ENCODE measurements around the gene IGSF21.

Gene IGSF21

DNA sequence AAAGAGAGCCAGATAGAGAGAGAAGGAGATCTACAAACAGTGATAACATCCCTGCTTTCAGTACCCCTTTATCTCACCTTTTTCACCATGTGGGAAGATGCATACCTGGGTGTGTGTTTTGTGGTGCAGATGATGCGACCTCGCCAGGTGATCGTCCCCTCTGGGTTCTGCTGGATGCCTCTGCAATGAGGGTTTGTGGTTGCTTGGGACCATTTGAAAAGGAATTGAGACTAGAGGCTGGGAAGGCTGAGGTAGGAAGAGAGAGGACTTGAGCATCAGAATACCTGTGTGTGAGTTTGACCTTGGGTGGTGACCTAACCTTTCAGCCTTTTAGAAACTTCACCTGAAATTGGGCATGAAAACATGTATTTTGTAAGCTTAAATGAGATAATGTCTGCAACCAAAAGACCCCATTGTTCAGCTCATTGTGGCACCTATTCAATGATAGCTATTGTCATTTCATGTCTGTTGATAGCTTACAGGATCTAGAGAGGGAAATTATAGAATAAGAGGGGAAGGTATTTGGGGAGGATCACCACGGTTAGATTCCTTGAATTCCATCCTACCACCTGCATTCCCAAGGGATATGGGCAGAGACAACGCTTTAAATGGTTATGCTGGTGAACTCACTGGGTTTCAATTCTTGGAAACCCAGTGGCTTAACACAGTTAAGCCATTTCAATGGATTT lies 125.7 kb downstream of the IGSF21 start:
- DNase-seq: no peak

DNA sequence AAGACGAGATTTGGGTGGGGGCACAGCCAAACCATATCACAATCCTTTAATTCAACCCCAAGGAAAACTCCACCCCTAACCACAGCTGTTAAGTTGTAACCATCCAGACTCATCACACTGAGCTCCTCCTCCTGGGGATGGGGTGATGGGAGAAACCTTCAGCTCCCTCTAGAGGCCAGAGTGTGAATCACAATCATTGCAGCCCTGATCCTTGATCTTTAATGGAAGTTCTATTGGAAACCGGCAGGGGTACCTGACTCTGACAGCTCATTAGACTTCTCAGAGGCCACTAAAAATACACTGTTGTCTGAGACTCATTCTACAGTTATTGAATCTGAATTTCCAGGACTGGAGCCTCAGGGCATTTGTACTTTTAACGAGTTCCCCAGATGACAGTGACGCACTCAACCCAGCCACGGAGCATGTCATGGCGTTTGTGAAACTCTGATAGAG lies 127.2 kb downstream of the IGSF21 start:
- no peak for DNase-seq

DNA sequence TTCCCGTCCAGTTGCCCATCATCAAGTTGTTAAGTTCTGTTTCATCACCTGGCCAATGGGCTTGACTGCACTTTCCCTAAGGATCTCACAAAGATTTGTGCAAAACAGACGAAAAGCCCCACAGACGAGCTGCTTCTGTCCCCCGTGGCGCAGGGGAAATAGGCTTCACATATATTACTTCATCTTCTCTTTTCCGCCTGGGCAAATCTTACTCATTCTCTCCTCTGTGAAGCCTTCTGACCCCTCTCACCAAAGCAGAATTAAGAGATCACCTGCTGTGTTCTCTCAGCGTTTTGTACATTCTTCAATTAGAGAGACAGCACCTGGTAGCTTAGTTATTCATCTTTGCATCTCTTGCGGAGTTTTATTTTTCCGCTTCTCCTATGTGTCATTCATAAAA lies 129.8 kb downstream of the IGSF21 start:
- DNase-seq: no peak

DNA sequence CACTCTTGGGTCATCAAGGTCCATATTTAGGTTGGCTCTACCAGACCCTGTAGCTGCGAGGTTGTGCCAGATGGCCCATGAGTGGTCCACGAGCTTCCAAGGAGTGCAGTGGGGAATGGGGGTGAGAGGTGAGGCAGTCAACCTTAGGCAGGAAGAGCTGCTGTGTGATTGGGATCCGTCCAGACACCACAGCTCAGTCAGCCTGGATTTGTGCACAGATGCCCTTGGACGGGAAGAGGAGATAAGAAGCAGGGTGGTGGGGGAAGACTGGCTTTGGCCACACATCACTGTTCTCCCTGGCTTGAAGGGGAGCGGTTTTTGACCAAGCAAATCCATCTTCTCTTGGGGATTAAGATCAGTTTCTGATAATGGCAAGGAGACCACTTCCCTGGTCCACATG lies 130.6 kb downstream of the IGSF21 start:
- DNase-seq: no peak

DNA sequence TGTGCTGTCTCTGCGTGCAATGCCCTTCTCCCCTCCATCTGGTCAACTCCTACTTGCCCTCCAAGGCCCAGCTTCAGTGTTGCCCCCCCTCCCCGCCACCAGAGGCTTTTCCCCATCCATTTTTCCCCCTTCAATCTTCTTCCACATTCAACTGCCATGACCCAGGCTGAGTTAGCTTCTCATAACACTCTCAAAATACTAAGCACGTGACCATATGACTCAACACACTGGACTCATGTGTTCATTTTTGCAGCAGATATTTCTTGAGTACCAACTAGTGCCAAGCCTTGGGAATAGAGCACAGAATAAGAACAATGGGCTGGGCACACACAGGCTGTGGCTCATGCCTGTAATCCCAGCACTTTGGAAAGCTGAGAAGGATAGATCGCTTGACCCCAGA lies 132.1 kb downstream of the IGSF21 start:
- DNase-seq: no peak

DNA sequence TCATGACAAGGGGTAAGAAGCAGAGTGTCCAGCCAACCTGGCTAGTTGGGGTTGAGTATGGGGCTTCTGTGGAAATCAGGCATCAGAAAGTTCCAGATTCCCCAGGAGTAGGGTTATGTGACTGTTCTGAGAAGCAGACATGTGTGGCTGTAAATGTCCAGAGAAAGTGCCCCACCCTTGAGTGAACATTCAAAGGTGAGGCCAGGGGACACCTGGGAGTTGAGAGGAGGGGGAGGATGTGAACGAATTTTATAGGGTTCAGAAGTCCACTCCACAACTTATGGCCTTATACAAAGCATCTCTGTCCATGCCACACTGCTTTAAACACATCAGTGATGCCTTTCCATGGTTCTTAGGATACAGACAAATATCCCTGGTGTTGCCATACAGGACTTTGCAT lies 133.3 kb downstream of the IGSF21 start:
- DNase-seq: no peak

DNA sequence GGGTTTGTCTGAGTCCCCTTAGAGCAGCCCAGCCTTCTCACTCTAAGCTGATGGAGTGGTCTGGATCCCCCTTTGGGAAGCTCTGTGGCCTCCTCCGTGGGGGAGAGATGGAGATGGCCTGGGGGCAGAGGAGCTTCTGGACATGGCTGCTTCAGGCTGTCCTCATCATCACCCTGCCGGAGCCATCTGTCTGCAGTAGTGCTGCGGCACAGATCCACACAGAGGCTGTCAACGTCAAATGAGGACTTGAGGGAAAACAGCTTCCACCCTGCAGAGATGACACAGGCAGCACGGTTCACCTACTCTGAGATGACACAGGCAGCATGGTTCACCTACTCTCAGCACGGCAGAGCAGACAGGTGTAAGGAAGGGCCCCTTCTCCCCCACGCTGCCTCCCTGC lies 134.3 kb downstream of the IGSF21 start:
- DNase-seq: no peak

DNA sequence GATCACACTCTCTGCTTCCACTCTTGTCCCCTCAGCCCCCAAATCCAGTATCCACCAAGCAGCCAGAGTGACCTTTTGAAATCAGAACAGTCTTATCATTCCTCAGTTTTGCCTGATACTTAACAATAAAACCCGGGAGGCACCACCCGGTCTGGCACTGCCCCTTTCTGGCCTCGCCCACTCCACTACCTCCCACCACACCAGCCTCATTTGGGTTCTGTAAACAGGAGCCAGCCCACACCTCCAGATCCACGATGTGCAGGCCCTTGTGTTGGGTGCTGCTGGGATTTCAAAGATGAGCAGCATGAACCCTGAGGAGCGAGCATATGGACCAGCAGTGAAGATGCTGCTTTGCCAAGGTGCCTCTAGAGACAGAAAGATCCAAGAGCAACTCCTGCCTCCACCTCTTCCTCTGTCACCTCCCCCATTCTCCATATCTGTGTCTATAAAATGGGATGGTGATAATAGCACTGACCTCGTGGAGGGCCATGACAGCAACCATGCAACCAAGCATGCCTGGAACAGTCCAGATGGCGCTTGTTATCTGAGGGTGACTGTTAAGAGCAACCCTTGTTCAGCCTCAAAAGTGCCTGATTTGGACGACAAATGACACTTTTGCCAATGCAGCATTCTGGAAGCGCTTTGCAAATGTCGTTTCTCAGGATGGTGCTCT lies 136.0 kb downstream of the IGSF21 start:
- DNase-seq: no peak

DNA sequence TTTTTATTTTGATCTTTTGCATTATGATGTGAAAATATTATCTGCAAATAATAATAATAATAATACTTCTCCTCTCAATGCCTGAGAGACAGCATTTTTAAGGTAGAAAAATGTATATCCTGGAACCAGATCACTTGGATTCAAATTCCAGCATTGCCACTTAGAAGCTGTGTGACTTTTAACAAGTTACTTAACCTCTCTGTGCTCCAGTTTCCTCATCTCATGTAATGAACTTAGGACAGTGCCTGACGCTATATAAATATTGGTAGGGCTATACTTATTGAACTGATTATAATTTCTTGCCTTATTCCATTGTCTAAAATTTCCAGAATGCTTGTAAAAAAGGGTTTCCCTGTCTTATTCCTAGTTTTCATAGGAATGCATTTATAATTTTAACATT lies 137.2 kb downstream of the IGSF21 start:
- no peak for DNase-seq

DNA sequence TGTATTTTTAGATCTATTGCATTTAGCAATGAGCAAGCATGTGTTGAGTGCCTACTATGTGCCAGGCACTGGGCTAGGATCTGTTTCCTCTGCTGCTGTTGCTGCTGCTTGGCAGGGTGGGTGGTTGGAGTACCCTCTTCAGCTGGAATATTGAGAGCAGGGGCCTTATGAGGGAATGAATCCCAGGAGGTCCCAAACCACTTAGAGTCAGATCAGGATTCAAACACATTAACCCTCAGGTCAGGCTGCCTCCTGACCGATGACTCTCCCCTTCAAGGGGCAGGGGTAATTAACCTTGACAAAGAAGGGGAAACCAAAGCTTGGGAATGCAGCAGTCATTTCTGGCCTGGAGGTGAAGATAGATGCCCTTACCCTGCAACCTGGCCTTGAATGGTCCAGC lies 138.0 kb downstream of the IGSF21 start:
- no peak for DNase-seq

DNA sequence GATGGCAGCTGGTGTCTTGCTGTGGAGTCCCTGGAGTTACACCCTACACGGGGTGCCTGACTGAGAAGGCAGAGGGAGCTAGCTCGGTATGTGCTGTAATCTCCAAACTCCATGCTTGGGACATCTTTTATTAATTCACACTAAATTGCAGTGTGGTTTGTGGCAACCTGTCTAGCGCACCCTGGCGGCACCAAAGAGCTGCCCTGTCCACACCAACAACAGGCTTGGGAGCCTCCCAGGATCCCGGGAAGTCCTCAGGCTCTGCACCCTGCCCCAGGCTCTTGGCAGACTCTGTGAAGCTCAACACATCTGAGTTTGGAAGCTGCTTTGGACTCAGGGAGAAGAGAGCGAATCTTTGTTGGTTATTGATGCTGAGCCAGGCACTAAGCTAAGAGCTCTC lies 138.9 kb downstream of the IGSF21 start:
- DNase-seq: no peak

DNA sequence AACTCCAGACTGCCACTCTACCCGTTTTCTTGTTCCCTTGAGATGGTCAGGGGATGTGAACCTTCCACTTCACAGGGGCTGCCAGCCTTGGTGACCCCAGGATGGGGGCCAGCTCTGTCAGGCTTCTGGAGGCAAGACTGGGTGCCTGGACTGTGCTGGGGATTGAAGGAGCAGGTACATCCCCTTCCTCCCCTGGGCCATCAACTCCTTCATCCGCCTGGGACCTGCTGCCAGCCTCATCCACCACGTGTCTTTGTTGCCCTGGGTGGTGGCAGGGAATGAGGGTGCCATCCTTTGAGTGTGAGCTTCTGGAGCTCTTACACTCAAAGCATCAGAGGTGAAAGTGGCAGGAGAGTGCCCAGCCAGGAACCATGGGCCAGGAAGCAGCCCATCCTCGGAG lies 139.6 kb downstream of the IGSF21 start:
- DNase-seq: no peak

DNA sequence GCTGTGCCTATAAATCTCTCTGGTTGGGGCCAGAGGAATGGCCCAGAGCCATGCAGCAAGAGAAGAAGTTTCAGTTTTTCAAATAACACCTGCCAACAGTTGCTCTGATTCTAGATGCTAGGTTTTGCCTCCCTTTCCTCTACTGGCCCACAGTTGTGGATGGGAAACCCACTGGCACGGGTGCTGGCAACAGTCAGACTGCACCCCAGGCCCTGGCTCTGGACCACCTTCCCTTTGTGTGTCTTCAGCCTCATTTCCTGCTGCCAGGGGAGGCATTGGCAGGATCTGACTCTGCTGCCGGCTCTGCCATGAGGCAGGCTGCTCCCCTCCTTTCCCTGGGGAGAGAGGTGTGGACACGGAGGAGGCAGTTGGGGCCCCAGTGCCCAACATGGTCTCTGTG lies 142.0 kb downstream of the IGSF21 start:
- no peak for DNase-seq

DNA sequence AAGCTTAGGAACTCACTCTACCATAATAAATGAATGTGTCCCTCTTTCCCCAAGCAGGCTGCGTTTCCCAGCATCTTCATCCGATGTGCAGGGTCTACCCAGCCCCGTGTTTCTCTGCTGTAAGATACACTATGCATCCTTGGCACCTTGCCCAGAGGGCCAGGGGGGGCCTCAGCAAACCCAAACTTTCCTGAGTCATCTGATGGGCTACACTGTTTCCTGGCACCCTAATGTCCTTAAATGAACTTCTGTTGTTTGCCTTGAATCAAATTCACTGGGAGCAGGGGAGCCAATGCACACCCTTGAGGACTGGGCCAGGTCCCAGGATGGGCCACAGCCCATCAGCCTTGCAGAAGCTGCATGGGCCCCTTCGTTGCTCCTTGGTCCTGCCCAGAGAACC lies 145.5 kb downstream of the IGSF21 start:
- DNase-seq: no peak

DNA sequence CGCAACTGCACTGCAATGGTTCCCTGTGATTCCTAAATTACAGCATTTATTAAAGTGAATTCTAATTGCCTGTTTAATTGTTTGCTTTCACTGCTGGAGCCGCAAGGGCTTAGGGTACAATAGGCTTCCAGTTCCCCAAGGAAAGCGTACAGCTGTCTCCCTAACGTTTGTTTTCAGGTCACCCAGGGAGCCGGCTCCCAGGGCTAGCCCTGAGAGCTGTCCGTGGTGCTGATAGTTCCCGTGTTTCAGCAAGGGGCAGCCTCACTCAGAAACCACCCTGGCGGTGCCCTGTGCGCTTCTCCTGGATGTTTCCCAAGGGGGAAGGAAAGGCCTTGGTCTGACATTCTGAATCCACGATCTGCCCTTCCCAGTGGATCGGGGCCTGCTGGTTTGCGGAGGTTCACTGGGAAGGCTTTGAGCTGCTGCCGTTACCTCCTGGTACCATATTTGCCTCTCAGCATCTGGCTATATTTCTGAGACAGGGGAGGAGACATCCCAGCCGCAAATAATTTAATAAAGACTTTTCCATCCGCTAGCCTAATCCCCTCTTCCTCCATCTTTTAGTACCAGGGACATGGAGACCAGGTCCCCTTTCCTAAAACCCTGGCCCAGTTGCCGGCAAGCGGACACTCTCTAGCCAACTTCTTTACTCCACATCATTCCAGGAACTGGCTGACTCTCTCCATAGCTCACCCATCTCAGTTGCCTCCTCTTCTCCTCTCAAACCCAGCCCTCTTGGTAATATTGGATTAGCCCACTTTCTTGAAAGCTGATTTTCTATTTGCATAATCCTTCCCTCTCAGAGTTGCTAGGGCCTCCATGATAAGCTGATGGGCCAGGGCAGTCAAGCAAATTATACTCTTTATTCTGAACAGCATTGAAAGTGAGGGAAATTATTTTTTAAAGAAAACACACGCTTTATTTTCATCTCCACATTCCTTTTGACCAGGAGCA lies 149.0 kb downstream of the IGSF21 start:
- peak in 1 of 2 experiments; percentile 2 for DNase-seq

DNA sequence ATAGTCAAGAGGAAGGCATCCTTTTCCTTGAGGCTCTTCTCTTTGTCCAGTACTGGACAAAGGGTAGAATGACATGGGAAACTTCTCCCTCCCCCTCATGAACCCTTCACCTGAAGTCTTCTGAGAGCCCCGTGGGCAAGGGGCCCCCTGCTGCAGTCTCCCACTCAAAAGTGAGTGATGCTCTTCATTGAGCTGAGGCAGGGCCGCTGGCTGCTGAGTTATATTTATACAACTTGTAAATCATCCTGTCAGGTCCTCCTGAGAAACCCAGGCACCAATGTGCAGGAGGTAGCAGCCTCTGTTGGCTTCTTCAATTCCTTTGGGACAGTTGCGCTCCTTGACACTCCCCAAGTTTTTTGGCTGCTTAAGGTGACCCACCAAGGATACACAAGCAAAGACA lies 150.2 kb downstream of the IGSF21 start:
- DNase-seq: no peak

DNA sequence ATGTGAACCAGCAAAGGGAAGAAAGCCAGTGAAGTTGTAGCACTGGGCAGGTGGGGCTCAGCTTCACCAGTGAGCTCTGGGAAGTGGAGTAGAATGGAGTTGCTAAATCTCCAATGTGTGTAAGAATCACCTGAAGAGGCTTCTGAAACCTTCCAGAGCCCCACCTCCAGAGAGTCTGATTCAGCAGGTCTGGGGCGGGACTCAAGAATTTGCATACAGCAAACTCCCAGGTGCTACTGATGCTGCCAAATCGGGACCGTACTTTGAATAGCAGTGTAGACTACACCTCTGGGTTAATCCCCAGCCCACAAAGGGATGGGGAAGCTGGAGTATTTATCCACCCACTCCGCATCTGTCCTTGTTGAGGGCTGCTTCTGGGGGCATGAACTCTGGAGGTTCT lies 154.3 kb downstream of the IGSF21 start:
- no peak for DNase-seq

DNA sequence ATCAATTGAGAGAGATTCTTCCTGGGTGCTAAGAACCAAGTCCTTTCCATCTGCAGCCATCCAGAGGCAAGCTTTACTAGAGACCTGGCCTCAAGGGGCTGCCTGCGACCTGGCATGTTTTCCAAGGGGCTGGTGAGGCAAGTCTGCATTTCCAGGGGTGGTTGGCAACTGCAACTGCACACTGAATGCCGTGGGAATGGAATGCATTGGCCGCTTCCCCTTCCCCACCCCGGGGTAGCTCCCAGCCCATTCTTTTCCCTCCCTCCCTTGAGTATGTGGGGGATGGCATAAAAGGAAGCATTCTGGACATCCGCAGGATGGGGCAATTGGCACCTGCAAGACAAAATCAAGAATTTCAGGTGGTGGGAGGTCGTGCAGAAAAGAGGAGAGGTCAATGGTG lies 155.1 kb downstream of the IGSF21 start:
- DNase-seq: no peak

DNA sequence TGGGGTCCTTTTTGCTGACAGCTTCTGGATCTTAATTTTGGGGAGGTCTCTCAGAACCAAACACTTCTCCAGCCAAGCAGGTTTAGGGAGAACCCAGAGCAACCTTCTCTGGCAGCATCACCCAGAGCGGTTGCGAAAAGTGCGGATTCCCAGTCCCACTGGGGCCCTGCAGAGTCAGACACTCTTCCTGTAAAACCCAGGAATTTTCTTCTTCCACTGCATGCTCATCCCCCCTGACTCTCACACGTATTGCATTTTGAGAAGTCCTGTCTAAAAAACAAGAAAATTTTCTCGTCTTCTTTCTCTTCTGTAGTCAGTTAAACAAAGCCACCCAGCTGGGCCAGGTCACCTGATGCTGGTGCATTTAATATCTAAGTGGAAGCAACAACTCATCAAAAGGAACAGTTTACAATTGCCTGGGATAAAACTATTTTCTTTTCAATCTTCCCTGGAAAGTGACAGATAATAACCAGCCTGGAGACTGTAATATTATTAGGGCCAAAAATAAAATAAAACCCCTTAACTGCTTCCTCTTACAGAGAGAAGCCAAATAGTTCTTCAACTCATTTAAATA lies 156.0 kb downstream of the IGSF21 start:
- no peak for DNase-seq

DNA sequence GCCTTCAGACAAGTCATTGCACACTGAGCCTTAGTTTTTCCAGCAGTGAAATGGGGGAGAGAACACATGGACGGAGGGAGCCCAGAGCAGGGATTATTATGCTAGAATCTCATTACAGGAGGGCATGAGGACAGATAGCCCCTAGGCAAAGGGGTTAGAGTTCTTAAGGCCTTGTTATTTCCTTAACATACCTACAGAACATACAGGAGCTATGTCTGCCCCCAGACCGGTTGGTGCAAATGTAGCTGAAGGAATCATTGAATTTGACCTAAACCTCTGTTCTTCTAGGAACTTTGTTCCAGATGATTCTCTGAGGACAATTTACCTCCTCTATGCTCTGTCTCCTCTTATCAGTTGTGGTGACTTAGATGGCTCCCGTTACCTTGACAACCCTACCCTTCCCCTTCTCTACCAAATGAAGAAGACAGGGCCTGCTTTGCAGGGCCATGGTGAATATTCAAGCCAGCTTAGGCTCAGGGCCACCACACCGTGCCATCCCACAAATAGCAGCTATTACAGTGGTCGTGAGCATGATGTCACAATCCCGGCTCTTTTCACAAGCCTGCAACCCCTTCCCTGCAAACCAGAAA lies 156.9 kb downstream of the IGSF21 start:
- no peak for DNase-seq

DNA sequence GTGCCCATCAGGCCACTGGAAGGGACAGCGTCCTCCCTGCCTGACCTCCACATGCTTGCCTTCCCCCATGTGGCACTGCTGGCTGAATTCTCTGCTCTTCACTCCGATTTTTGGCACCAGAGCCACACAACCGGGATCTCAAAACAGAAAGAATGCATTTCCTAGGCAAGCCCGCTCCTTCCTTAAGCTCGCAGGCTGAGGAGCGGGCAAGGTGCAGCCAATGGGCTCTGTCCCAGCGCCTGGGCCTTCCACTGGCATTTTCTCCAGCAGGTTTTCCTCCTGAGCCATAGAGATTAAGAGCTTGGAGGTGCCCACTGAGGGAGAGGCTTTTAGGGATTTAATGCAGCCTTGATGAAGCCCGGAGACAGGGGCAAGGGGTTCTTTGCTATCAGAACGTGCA lies 158.0 kb downstream of the IGSF21 start:
- no peak for DNase-seq

DNA sequence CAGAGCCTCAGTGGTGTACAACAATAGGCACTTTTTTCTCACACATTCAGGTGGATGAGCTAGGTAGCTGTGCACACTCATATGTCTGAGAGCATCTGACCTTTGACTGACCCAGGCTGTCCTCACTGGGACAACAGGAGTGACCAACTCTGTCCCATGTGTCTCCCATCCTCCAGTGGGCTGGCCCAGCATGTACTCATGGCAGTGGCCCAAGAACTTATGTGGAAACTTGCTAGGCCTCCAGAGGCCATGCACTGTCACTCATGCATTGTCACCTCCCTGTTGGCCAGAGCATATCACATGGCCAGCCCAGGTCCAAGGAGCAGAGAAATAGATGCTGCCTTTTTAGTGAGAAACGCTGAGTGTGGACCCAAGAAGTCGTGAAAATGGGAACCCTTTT lies 158.8 kb downstream of the IGSF21 start:
- DNase-seq: no peak

DNA sequence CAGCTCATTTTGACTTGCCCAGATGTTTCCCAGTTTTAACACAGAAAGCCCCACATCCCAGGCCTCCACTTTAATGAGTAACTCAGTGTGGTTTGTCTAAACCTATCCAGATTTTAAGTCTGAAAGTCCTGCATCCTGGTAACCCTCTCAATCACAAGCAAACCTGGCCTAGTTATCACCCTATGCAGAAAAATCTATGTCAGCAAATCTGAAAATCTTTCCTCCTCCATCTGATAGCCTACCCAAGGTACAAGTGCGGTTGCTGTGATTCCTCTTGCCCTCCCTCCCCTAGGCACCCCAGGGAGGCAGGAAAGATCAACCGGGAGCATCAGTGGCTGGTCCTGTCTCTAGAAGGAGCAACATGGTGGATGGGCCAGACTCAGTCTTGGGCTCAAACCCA lies 163.7 kb downstream of the IGSF21 start:
- no peak for DNase-seq
